Measurements from ENCODE around the gene PAQR4. TPM values are rescaled to one million over a fixed set of nuclear protein-coding genes. Genes with fewer than 3 reads are reported as not detected.

PAQR4 gene
- polyA plus RNA-seq, 3 donors = 6.3 to 14.2 (median 8.9) TPM

GRCh38 chr16:2969545-2970521 is 685 bp downstream of the PAQR4 start:
- under 1% methylated on average over 75 of the region's 83 CpGs for WGBS (ENCODE audit: insufficient coverage)
- H3K79me2 ChIP-seq (ENCODE audit: insufficient read depth, low read length) = peaks cover 23% of the 10 kb centered on the region
- H3K4me2 ChIP-seq (replicated peaks; ENCODE audit: extremely low read depth, low read length, poor library complexity, severe bottlenecking) = peak overlapping the region; percentile 100
- intact Hi-C loops (cut with micrococcal nuclease) = loop anchor here (2.0 to 5.0 kb wide), 2 partner anchors 13 to 52 kb away; partner anchors contain the start of genes HCFC1R1 (in 1 of the 2), THOC6 (in 1 of the 2) and TNFRSF12A (in 1 of the 2)
- H3K27ac Mint-ChIP-seq = peak overlapping the region in 2 of 7 donors; percentile 50 to 75
- H3K4me1 Mint-ChIP-seq = peaks cover 35% of the 10 kb centered on the region
- peaks cover 41 to 57% of the 10 kb centered on the region in 2 donors for H3K4me1 ChIP-seq (ENCODE audit: control insufficient read depth in 1 of 2, insufficient read depth in 2 of 2, low read length in 2 of 2)
- peaks cover 16 to 28% of the 10 kb centered on the region in 2 donors for H3K36me3 ChIP-seq (replicated peaks in 1 of 2; ENCODE audit: control insufficient read depth in 1 of 2, insufficient read depth in 2 of 2, low read length in 2 of 2)
- peak; percentile 66 for TF ChIP-seq CTCF (IDR thresholded peaks at IDR 0.05)
- H3K36me3 Mint-ChIP-seq = peaks cover 15 to 21% of the 10 kb centered on the region in 2 donors
- peak overlapping the region; percentile 91 for H2AFZ ChIP-seq (ENCODE audit: insufficient read depth, low read depth, low read length, poor library complexity, severe bottlenecking)
- H3K27ac ChIP-seq (ENCODE audit: low read depth in 1 of 2, low read length in 2 of 2) = peak overlapping the region in 1 of 2 donors; percentile 53
- H4K20me1 ChIP-seq (ENCODE audit: insufficient read depth, low read length) = peaks cover 36% of the 10 kb centered on the region
- peaks cover 0 to 8% of the 10 kb centered on the region in 2 donors for H3K9me3 ChIP-seq (replicated peaks in 1 of 2; ENCODE audit: control insufficient read depth in 1 of 2, insufficient read depth in 1 of 2, low read length in 2 of 2)
- DNase-seq = peak; percentile 69 to 75 (median 71)
- peak overlapping the region; percentile 69 for H3K9ac ChIP-seq (ENCODE audit: insufficient read depth, low read length, poor library complexity, severe bottlenecking)
- peaks cover 17 to 35% of the 10 kb centered on the region in 2 donors for H3K27me3 ChIP-seq (ENCODE audit: control insufficient read depth in 2 of 2, insufficient read depth in 2 of 2, low read length in 2 of 2)
- peak overlapping the region; percentile 63 to 95 (median 63) for H3K4me3 ChIP-seq (replicated peaks in 1 of 3; ENCODE audit: low read depth in 2 of 3, low read length in 3 of 3)
- H3K4me3 Mint-ChIP-seq = peak overlapping the region; percentile 74 to 82
- H3K9me3 Mint-ChIP-seq = peaks cover 0 to 18% (median 7%) of the 10 kb centered on the region in 7 donors
- H3K27me3 Mint-ChIP-seq (ENCODE audit: low read depth in 3 of 3) = peaks cover 25 to 39% (median 30%) of the 10 kb centered on the region in 3 donors

GRCh38 chr16:2970563-2970962 is 1.4 kb downstream of the PAQR4 start:
- Mint-ChIP-seq H3K27me3 (ENCODE audit: low read depth in 3 of 3) (peaks cover 19 to 32% (median 24%) of the 10 kb centered on the region in 3 donors), H3K4me3 (peak overlapping the region; percentile 42 to 74), H3K36me3 (peaks cover 15 to 21% of the 10 kb centered on the region in 2 donors), H3K4me1 (peaks cover 29% of the 10 kb centered on the region), H3K9me3 (peaks cover 0 to 12% (median 6%) of the 10 kb centered on the region in 7 donors), H3K27ac (peak overlapping the region in 2 of 7 donors; percentile 46 to 69)
- Histone ChIP-seq H3K27ac (ENCODE audit: low read depth in 1 of 2, low read length in 2 of 2) (no peak overlapping the region), H2AFZ (ENCODE audit: insufficient read depth, low read depth, low read length, poor library complexity, severe bottlenecking) (no peak overlapping the region), H3K4me2 (replicated peaks; ENCODE audit: extremely low read depth, low read length, poor library complexity, severe bottlenecking) (peak overlapping the region; percentile 100), H3K9ac (ENCODE audit: insufficient read depth, low read length, poor library complexity, severe bottlenecking) (no peak overlapping the region), H3K4me1 (ENCODE audit: control insufficient read depth in 1 of 2, insufficient read depth in 2 of 2, low read length in 2 of 2) (peaks cover 36 to 50% of the 10 kb centered on the region in 2 donors), H3K36me3 (replicated peaks in 1 of 2; ENCODE audit: control insufficient read depth in 1 of 2, insufficient read depth in 2 of 2, low read length in 2 of 2) (peaks cover 20 to 31% of the 10 kb centered on the region in 2 donors), H3K4me3 (replicated peaks in 1 of 3; ENCODE audit: low read depth in 2 of 3, low read length in 3 of 3) (peak overlapping the region; percentile 63 to 95 (median 63)), H4K20me1 (ENCODE audit: insufficient read depth, low read length) (peaks cover 36% of the 10 kb centered on the region), H3K27me3 (ENCODE audit: control insufficient read depth in 2 of 2, insufficient read depth in 2 of 2, low read length in 2 of 2) (peaks cover 17 to 29% of the 10 kb centered on the region in 2 donors), H3K79me2 (ENCODE audit: insufficient read depth, low read length) (peaks cover 23% of the 10 kb centered on the region), H3K9me3 (replicated peaks in 1 of 2; ENCODE audit: control insufficient read depth in 1 of 2, insufficient read depth in 1 of 2, low read length in 2 of 2) (peaks cover 0 to 8% of the 10 kb centered on the region in 2 donors)
- intact Hi-C loops (cut with micrococcal nuclease) = no loop called here
- 57% methylated on average over 1 of the region's 6 CpGs for WGBS (ENCODE audit: insufficient coverage)
- no peak for TF ChIP-seq CTCF (IDR thresholded peaks at IDR 0.05)
- DNase-seq = no peak
